ENCODE results near the gene PRR4. TPM values are rescaled to one million over a fixed set of nuclear protein-coding genes. Genes with fewer than 3 reads are reported as not detected.

PRR4 gene
- total RNA-seq, 1 experiment from 2014 or later: 4.3 TPM

DNA sequence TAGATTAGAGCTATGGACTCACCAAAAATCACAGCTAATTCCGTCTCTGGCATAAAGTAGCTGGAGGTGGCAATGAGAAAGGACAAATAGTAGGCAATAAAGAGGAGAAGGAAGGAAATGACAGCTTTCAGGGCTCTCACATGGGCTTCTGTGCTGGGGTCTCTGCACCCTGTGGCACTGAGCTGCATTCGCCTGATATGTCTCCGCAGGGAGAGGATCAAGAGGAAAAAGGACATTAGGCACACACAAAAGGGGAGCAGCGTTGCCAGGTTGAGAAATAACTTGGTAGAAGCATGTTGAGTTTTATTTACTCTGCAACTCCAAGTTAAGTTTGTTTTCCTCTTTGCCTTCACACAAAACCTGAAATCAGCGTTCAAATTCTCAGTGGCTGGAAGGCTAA lies 47.5 kb downstream of the PRR4 start:
- H3K23me2 ChIP-seq (ENCODE audit: insufficient read length, low read depth, low read length, poor library complexity, severe bottlenecking): no peaks in the 10 kb centered on the region
- H3K27me3 Mint-ChIP-seq (ENCODE audit: low read depth): no peaks in the 10 kb centered on the region
- H3K36me3 Mint-ChIP-seq (ENCODE audit: insufficient read depth in 1 of 3, low read depth in 3 of 3): no peaks in the 10 kb centered on the region
- no peak overlapping the region for H3T11ph ChIP-seq (ENCODE audit: low read length)
- H2AK5ac ChIP-seq (ENCODE audit: insufficient read length, low read length): no peak overlapping the region
- H2AFZ ChIP-seq (ENCODE audit: low read length): no peak overlapping the region
- H4K5ac ChIP-seq (ENCODE audit: insufficient read length, low read depth, low read length): no peak overlapping the region
- no peak overlapping the region for H3K27ac ChIP-seq (ENCODE audit: insufficient read length, low read depth, low read length)
- H2BK15ac ChIP-seq (ENCODE audit: low read depth, low read length): no peak overlapping the region
- no peak overlapping the region for H3K9ac ChIP-seq (ENCODE audit: extremely low read depth, insufficient read length, low read length)
- peaks cover 13 to 19% of the 10 kb centered on the region in 2 experiments for H3K4me1 Mint-ChIP-seq
- H4K8ac ChIP-seq (replicated peaks; ENCODE audit: insufficient read length, low read depth, low read length): no peak overlapping the region
- H3K4me2 ChIP-seq (ENCODE audit: insufficient read depth, insufficient read length, low read length): no peak overlapping the region
- peak overlapping the region; percentile 1 to 11 (median 10); a peak in 3 of 7 replicates for H3K27ac Mint-ChIP-seq
- H2BK20ac ChIP-seq (ENCODE audit: low read depth, low read length, poor library complexity, severe bottlenecking): no peak overlapping the region
- no peak overlapping the region for H2BK5ac ChIP-seq (ENCODE audit: insufficient read length, low read length)
- H3K27me3 ChIP-seq (ENCODE audit: insufficient read depth, low read length): no peaks in the 10 kb centered on the region
- no peak overlapping the region; a peak in 1 of 5 replicates for H3K4me3 Mint-ChIP-seq
- H4K91ac ChIP-seq (ENCODE audit: insufficient read length, low read depth, low read length): no peak overlapping the region
- no peaks in the 10 kb centered on the region for H3K9me3 ChIP-seq (ENCODE audit: control insufficient read depth, low read depth, low read length)
- no peak overlapping the region for H3K14ac ChIP-seq (ENCODE audit: insufficient read depth, low read length)
- no peaks in the 10 kb centered on the region for H3K79me1 ChIP-seq (ENCODE audit: insufficient read depth, low read depth, low read length, poor library complexity, severe bottlenecking)
- H4K20me1 ChIP-seq (ENCODE audit: control insufficient read depth, insufficient read depth, insufficient read length): no peaks in the 10 kb centered on the region
- WGBS (ENCODE audit: extremely low coverage, insufficient read length, low lambda C conversion rate): no CpG with 5 or more reads among the region's 5 CpGs
- no peak overlapping the region for H2BK12ac ChIP-seq (ENCODE audit: insufficient read length, low read depth, low read length)
- H3K79me2 ChIP-seq (ENCODE audit: insufficient read depth, low read length): no peaks in the 10 kb centered on the region
- no peak overlapping the region for H3K4ac ChIP-seq (ENCODE audit: low read depth, low read length)
- H3K9me3 Mint-ChIP-seq: no peaks in the 10 kb centered on the region
- TF ChIP-seq, protein P1, sequence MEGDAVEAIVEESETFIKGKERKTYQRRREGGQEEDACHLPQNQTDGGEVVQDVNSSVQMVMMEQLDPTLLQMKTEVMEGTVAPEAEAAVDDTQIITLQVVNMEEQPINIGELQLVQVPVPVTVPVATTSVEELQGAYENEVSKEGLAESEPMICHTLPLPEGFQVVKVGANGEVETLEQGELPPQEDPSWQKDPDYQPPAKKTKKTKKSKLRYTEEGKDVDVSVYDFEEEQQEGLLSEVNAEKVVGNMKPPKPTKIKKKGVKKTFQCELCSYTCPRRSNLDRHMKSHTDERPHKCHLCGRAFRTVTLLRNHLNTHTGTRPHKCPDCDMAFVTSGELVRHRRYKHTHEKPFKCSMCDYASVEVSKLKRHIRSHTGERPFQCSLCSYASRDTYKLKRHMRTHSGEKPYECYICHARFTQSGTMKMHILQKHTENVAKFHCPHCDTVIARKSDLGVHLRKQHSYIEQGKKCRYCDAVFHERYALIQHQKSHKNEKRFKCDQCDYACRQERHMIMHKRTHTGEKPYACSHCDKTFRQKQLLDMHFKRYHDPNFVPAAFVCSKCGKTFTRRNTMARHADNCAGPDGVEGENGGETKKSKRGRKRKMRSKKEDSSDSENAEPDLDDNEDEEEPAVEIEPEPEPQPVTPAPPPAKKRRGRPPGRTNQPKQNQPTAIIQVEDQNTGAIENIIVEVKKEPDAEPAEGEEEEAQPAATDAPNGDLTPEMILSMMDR (conservative IDR thresholded peaks at IDR 0.05): no peak
- no peak overlapping the region for H3K56ac ChIP-seq (ENCODE audit: insufficient read length, low read depth, low read length)
- no peaks in the 10 kb centered on the region; the same call in 1 of the 2 replicates for H3K4me1 ChIP-seq (ENCODE audit: insufficient read depth, low read length)
- no peak for DNase-seq
- no peak overlapping the region for H2BK120ac ChIP-seq (ENCODE audit: low read depth, low read length, poor library complexity, severe bottlenecking)
- no peak overlapping the region for H3K23ac ChIP-seq (ENCODE audit: insufficient read length, low read depth, low read length)
- no peak overlapping the region for H3K18ac ChIP-seq (ENCODE audit: insufficient read length, low read depth, low read length)

Other genes with a start within 250 kb of the PRR4 start
- 64.5 and 66.6 TPM in 2 replicates for gene MAGOHB, start 235.9 kb downstream of the PRR4 start, total RNA-seq (2021)
- gene STYK1, start 175.4 kb downstream of the PRR4 start, total RNA-seq (2021): 0.37 and 0.57 TPM in 2 replicates
- 343 and 350 TPM in 2 replicates for gene YBX3, start 126.2 kb downstream of the PRR4 start, total RNA-seq (2021)
- not detected in 2 replicates for gene TAS2R7, start 46.8 kb downstream of the PRR4 start, total RNA-seq (2021)
- not detected in 2 replicates for gene TAS2R8, start 42.2 kb downstream of the PRR4 start, total RNA-seq (2021)
- gene TAS2R9, start 39.3 kb downstream of the PRR4 start, total RNA-seq (2021): not detected in 2 replicates
- gene TAS2R10, start 23.1 kb downstream of the PRR4 start, total RNA-seq (2021): 0.22 TPM in 2 replicates
- 14.9 and 15.8 TPM in 2 replicates for gene PRH1, start 34.8 kb upstream of the PRR4 start, total RNA-seq (2021)
- 0.50 and 0.75 TPM in 2 replicates for gene TAS2R13, start 60.1 kb upstream of the PRR4 start, total RNA-seq (2021)
- not detected in 2 replicates for gene PRH2, start 79.8 kb upstream of the PRR4 start, total RNA-seq (2021)
- gene TAS2R14, start 89.8 kb upstream of the PRR4 start, total RNA-seq (2021): 1.9 and 2.1 TPM in 2 replicates
- gene TAS2R50, start 137.4 kb upstream of the PRR4 start, total RNA-seq (2021): 0.66 and 0.77 TPM in 2 replicates
- 0.88 and 1.3 TPM in 2 replicates for gene TAS2R20, start 148.8 kb upstream of the PRR4 start, total RNA-seq (2021)
- 1.7 and 2.6 TPM in 2 replicates for gene TAS2R19, start 173.1 kb upstream of the PRR4 start, total RNA-seq (2021)
- 1.7 and 2.3 TPM in 2 replicates for gene TAS2R31, start 181.9 kb upstream of the PRR4 start, total RNA-seq (2021)
- gene TAS2R46, start 212.8 kb upstream of the PRR4 start, total RNA-seq (2021): 0.88 and 1.2 TPM in 2 replicates
- gene TAS2R43, start 242.8 kb upstream of the PRR4 start, total RNA-seq (2021): 0.48 and 0.59 TPM in 2 replicates

All from H9 (cell line).